GM19372 (cell line): ENCODE data around the gene DGKK.

Source experiments
- ATAC-seq: cut with Tn5 transposase; IDR thresholded peaks from one replicate; pipeline ENCODE4 v1.9.1; 2021; ENCODE audit warnings: mild to moderate bottlenecking, low read depth, moderate library complexity; ENCODE audit not compliant: unreplicated experiment

Gene DGKK, protein sequence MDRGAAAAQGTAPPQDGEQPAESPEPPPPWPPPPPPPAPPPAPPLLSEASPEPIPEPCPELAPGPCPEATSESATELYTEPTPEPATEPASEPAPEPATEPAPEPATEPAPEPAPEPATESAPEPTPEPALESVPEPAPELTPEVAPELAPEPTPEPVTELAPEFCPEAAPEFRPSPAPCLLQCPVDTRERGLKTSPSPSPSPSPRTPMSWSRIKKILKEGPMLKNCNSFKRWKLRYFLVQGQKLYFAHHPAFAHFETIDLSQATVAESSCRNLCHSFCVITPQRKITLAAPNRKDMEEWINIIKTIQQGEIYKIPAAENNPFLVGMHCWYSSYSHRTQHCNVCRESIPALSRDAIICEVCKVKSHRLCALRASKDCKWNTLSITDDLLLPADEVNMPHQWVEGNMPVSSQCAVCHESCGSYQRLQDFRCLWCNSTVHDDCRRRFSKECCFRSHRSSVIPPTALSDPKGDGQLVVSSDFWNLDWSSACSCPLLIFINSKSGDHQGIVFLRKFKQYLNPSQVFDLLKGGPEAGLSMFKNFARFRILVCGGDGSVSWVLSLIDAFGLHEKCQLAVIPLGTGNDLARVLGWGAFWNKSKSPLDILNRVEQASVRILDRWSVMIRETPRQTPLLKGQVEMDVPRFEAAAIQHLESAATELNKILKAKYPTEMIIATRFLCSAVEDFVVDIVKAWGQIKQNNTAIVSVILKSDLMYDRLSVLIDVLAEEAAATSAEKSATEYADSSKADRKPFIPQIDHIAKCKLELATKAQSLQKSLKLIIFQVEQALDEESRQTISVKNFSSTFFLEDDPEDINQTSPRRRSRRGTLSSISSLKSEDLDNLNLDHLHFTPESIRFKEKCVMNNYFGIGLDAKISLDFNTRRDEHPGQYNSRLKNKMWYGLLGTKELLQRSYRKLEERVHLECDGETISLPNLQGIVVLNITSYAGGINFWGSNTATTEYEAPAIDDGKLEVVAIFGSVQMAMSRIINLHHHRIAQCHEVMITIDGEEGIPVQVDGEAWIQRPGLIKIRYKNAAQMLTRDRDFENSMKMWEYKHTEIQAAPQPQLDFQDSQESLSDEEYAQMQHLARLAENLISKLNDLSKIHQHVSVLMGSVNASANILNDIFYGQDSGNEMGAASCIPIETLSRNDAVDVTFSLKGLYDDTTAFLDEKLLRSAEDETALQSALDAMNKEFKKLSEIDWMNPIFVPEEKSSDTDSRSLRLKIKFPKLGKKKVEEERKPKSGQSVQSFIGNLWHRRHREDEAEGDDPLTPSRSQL

DNA sequence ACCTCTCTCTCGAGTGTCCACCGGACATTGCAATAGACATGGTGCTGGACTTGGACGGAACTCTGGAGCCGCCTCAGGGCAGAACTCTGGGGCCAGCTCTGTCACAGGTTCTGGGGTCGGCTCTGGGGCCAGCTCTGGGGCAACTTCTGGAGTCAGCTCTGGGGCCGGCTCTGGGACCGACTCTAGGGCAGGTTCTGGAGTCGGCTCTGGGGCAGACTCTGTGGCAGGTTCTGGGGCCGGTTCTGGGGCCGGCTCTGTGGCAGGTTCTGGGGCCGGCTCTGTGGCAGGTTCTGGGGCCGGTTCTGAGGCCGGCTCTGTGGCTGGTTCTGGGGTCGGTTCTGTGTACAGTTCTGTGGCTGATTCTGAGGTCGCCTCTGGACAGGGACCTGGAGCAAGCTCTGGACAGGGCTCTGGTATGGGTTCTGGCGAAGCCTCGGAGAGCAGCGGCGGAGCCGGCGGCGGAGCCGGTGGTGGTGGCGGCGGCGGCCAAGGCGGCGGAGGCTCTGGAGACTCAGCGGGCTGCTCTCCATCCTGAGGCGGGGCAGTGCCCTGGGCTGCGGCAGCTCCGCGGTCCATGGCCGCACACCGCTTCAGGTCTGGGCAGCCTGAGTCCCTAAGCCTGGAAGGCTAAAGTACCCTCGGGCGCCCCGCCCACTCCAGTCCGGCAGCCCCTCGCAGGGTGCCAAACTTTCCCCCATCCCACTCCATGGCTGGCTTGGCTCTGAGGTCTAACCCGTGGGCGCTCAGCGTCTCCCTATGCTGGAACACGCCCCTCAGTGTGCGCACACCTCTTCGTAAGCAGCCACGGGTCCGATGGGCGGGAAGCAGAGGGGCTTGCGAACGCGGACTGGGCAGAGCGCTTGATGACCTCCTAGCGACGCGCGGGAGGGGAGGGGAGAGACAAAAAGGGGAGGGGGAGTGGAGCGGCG, at the start of gene DGKK:
Gene DGKK, minus strand, starts transcription at position 723 of the 929 bp plus-strand sequence. Its CDS starts 147 bp downstream, at position 576.
- no peak for ATAC-seq

DNA sequence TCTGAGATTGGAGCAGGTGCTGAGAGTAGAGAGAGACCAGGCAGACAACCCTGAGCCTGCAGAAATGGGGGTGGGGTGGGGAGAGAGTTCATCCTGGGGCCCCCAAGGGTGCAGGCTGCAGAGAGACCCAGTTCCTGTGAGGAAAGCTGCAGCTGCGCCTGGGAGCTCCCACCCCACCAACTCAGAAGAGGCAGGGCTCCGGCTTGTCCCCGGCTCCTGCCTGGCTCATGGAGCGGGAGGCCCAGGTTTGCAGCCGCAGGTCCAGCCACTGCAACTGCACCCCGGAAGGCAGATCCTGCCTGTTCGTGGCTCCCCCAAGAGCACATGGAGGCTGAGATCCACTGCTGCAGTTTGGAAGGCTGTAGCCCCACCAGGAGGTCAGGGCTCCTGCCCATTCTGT, 44.2 kb upstream of the DGKK start:
- no peak for ATAC-seq

DNA sequence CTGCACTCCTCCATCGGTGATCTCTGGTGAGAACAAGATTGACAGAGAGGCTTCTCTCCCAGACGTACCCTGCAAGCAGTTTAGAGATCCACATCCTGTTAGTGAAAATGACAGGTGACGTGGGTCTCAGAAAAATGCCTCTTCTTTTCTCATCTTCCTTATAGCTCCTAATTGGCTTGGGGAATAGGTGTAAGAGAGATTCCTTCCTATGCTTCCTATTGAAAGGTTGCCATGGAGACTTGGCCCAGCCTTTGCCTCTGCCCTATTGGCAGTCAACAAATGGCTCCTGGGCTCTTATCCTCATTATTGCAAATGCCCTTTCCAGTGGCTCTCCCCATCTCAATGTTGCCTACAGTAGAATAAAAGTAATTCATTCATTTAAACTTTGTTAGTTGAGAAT, 26.5 kb upstream of the DGKK start:
- no peak for ATAC-seq

DNA sequence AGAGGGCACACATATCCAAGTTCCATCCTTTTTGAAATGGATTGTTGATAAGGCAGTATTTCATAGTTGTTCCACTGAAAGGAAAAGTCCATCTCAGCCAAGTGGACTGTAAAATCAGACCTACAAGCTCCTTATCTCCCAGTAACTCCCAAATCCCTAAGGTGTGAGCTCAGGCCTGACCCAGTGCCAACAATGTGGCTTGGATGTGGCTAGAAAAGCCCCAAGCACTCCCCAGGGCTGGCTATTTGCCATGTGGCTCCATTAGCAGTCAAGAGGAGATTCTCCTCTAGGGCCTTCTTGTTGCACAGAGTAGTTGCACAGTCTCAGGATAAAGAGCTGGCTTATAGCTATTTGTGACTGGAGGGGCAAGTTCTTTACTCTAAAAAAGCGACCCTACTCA, 25.0 kb upstream of the DGKK start:
- no peak for ATAC-seq

DNA sequence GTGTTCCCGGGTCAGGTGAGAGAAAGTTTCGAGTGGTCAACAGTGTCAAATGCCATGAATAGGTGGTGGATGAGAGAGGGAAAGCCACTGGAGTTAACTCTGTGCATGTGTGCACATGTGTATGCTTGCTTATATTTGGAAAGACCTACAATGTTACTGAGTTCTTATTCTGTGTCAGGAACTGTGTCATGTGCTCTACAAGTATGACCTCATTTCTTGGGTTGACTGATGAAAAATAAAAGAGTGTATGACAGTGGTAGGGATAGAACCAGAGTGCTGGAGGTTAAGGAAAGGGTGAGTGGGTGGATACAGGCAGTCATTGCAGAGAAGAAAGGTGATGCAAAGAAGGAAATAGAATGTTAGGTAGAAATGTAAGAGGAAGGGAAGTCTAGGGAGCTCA, 22.1 kb upstream of the DGKK start:
- no peak for ATAC-seq

DNA sequence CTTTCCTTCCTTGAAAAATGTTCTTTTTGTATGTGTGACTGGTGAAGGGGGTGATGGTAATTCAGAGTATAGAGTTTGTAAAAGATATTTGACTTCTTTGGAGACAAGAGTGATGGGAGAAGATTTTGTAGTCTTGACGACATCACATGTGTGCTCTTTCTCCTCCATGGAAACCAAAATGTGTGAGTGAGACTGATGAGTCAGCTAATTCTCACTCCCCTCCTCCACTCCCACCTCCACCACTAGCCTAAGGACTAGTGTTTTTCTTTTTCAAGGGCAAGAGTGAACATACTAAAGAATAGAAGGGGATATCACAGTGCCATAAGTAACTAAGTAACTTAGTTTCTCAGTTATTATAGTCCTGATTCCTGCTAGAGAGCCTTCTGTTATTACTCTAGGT, 14.0 kb upstream of the DGKK start:
- no peak for ATAC-seq

DNA sequence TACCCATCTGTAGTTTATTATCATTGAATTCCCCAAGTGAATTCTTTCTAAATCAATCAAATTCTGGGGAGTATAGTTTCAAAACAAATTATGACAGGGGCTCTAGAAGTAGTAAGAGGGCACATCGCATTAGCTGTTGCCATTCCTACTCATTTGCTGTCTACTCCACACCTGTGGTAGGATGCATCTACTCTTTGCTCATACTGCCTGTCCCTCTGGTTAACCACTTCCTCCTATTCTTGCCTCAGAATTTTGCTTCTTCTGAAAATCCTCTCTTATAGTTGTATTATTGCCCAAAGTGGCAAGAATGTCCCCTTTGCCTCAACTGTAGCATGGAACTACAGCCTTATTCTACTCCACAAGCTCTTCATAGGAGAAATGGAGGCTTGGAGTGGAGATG, 12.7 kb upstream of the DGKK start:
- no peak for ATAC-seq

DNA sequence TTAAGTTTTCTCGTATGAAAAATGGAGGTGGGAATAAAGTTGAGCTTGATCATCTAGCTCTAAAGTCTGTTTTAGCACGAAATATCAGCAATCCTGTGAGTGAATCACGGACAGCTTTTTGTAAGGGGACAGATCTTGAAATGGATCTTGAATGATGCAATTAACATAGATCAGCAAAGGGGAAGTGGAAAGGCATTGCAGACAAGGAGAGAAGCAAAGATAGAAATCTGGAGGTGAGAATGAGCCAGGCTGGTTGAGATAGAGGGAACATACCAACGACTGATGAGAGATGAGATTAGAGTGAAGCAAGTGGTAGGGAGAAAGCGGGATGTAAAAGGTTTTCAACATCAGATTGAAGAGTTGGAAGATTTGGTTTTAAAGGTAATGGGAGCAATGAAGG, 4.6 kb upstream of the DGKK start:
- no peak for ATAC-seq

DNA sequence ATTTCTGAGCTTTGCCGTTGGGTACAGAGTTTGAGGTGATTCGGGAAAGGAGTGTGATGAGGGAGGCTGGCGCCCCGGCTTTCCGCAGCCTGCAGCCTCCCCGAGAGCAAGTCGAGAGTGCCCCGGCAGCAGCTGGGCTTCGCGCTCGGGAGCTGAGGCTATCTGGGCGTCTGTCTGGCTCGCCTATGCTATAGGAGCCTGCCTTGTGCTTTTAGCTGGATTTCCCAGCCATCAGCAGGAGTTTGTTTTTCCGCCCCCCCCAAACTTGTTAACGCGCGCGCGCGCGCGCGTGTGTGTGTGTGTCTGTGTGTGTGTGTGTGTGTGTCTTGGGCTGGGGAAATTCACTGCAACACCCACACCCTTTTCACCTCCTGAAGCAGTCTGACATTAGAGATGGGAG, 765 bp upstream of the DGKK start:
- ATAC-seq: no peak

DNA sequence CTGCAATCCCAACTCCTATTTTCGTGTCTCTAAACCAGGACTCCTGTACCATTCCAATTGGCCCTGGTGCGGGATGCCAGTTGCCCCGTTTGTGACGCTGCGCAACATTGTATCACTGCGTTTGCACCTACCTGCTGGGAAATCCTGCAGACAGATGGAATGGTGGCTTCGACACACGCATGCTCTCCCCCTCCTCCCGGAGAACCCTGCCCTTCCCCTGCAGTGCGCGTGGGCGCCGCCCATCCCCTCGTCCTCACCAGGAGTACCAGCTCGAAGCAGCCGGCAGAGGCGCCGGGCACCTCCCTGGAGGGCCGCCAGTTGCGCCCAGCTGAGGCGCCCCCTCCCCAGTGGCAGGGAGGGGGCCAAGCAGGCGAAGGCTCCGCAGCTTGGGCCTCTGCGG, 1.4 kb downstream of the DGKK start:
- no peak for ATAC-seq

DNA sequence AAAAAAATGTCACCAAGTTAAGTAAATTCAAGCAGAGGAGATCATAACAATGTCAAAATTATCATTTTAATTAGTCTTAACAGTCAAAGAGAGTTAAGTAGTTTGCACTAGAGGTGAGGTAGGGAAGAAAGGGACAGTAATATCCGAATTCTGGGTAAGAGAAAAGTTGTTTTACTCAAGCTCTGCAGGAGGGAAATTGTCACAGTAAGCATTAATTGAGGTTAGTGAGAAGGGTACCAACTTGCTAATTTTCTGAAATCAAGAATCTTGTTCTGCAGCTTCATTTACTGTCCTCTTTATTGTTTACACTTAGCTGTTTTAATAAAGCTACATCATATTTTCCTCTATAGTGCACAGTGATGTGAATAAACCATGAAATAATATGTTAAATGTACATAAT, 11.0 kb downstream of the DGKK start:
- ATAC-seq: no peak

DNA sequence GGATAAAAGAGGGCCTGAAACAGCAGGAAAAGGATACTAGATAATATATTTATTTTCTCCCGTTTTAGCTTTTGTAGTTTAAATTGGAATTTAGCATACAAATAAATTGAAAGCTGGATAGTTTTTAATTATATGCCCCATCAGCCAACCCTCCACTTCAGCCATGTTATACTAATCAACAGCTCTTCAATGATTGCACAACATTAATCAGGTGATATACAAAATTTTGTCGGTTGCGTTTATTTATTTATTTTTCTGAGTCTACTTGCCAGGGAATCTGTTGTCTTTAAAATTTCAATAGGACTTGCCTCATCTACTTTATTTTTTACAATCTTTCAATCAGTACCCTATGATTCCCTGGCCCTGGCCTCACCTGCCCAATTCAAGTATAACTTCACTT, 12.1 kb downstream of the DGKK start:
- no peak for ATAC-seq

DNA sequence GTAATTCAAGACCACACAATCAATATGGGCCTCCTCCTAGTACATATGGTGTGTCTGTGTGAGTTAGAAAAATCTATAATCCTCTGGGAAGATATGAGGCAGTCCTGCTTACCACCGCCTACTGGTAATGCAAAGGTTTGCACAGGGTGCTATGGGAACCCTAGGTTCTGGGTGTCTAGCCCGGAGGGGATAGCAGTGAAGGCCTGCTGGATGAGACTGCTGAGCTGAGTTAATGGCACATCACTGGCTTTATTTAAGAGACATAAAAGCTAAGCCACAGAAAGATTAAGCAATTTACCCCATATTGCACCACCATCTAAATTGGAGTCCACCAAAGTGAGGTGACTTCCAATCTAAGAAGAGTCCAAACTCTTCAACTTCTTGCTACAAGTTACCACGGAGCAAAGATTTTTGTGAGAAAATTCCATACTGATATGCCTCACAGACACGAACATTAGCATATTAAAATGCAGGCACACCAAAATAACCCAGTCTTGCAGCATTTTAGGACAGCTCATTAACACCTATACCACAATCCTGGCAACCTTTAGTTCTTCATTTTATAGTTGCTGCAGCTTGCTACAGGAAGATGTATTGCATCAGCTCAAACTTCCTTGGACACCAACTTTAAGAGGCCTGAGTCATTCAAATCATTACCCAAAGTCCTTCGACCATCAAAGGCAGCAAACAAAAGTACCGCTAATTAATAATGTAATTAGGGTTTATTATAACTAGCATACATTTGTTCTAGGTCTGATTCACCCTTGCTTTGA, 13.7 kb downstream of the DGKK start:
- no peak for ATAC-seq

DNA sequence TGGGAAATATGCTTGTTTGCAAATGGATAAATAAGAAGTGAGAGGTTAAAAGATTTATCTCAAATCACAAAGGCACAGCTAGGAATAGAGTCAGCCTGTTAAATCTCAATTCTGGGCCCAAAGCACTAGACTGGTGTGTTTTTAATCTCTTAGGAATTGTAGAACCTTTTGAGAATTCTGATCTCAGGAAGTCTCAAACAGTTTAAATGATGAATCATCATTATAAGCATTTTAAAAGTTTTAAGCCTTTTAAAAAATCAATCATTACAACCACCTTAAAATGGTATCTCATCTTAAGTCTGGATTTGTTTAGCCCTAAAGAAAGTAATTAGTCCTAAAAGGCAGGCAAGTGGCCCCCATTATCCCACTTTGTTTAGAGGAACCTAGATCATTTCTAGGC, 17.8 kb downstream of the DGKK start:
- ATAC-seq: no peak

DNA sequence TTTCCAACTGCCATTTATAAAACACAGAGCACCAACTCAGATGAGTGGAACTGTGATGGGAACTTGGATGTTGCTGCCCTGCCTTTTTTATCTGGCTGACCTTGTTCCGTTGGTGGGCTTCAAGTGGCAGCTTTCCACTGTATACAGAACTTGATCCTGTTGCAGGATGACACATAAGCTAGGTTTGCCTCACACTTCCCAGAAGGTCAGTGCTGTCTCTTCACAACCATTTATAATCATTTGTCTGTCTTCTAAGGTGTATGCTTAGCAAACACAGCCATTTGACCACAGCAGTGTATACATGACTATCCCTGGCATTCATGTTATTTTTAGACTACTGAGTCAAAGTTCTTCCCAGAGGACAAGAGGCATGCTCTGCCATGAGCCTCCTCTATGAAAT, 20.3 kb downstream of the DGKK start:
- ATAC-seq: no peak

DNA sequence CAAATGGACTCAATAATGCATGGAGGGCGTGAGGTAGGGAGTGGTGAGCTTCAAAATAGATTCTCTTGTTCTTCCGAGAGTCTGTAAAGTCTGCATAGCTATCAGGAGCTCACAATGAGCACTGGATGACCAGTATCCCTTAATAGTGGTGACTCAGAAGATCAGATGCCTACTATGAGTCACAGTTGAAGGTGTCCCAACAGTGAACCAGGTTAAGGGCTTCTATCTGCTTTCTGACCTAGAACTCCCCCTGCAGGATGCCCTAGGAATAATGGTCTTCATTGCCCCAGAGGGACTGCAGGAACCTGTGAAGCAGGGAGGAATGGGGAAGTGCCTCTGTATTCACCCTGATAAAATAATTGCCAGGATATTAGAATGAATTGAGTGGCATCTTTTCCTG, 22.1 kb downstream of the DGKK start:
- ATAC-seq: no peak

DNA sequence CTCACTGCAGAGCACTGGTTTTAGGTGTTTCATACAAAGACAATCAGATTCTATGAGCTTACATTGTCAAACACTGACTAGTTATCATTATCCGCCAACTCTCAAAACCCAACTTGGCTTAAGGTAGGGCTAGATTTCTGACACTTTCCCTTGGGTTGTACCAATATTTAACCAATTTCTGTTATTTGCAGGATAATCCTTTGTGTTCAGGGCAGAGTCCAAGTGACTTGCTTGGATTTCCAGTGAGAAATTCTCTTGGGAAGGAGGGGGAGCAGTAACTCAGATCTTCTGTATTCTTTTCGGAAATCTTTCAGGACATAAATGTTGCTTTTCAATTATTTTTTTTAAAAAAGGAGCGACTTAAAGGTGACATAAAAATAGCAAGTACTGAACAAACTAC, 23.1 kb downstream of the DGKK start:
- no peak for ATAC-seq

DNA sequence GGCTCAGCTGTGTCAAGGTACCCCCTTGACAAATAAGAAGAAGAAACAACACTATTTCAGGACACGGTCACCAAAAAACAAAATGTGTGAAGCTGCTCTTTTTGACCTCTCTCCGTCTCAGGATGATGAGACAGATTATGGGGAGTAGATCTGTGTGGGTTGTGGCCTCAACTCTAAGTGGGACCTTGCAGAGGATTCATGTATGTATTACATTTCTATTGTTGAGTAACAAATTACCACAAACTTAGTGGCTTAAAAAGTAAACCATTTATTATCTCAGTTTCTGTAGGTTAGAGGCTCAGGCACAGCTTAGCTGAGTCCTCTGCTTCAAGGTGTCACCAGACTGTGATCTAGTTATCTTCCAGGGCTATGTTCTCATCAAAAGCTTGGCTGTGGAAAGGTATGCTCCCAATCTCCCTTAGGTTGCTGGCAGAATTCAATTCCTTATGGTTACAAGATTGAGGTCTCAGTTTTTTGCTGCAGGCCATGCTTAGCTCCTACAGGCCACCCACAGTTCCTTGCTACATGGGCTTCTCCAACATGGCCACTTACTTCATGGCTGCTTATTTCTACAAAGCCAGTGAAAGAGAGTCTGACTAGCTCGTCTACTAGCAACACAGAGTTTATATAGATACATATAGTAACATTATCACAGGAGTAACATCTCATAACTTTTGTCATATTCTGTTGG, 28.1 kb downstream of the DGKK start:
- ATAC-seq: no peak

DNA sequence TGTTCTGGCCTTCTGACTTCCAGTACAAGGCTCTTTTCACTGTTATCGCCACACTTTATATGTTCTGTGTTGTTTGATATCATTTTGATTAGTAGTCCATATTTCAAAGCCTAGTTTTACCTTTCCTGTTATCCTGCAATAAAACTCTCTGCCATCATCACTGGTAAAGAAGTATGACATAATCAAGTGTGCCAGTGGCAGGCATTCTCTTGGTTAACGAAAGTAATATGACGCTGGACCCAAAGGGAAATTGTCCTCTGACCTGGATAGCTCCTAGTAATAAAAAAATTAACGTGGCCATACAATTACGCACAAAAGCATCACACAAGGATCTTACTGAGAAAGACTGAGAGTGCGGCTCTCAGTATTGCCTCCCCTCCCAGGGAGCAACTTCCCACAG, 33.8 kb downstream of the DGKK start:
- no peak for ATAC-seq
